Naive B cell (primary cell): ENCODE measurements around the gene CNKSR2. TPM values are rescaled to one million over a fixed set of nuclear protein-coding genes. Genes with fewer than 3 reads are reported as not detected.
A peak's percentile ranks its signal among the peaks of the same experiment; 100 is the strongest.

Experiments
- ATAC-seq, 2 donors: fragments of 150-1000 bp; cut with Tn5 transposase; 2 replicates each; pipeline ENCODE4 v1.10.0; 2021; ENCODE audit warnings: low read depth in 2 of 2, mild to moderate bottlenecking in 2 of 2, moderate library complexity in 2 of 2
- DNase-seq: peaks from one replicate; pipeline ENCODE4 v3.0.0; 2022
- H3K27ac Mint-ChIP-seq, 6 donors: one replicate each; pipeline ENCODE4 v1.8.0; 2020 to 2022; ENCODE audit warnings: mild to moderate bottlenecking in 6 of 6, mixed read lengths in 6 of 6, moderate library complexity in 5 of 6, inconsistent platforms in 2 of 6
- H3K27me3 Mint-ChIP-seq, 3 donors: one replicate each; pipeline ENCODE4 v1.8.0; 2021 to 2022; ENCODE audit warnings: mixed read lengths in 3 of 3, mild to moderate bottlenecking in 1 of 3
- H3K36me3 Mint-ChIP-seq, 2 donors: one replicate each; pipeline ENCODE4 v1.8.0; 2020 to 2022; ENCODE audit warnings: mixed read lengths in 2 of 2, inconsistent platforms in 1 of 2, mild to moderate bottlenecking in 1 of 2
- H3K4me1 Mint-ChIP-seq, 3 donors: one replicate each; pipeline ENCODE4 v1.8.0; 2020 to 2022; ENCODE audit warnings: mixed read lengths in 3 of 3, inconsistent platforms in 1 of 3, mild to moderate bottlenecking in 1 of 3, moderate library complexity in 1 of 3
- H3K4me3 Mint-ChIP-seq, 8 donors: one replicate each; pipeline ENCODE4 v1.8.0; 2020 to 2022; ENCODE audit warnings: mild to moderate bottlenecking in 8 of 8, mixed read lengths in 8 of 8, moderate library complexity in 8 of 8, inconsistent platforms in 2 of 8
- H3K9me3 Mint-ChIP-seq, 7 donors: one replicate each; pipeline ENCODE4 v1.8.0; 2020 to 2022; ENCODE audit warnings: mixed read lengths in 7 of 7, mild to moderate bottlenecking in 5 of 7, inconsistent platforms in 2 of 7, moderate library complexity in 1 of 7
- polyA plus RNA-seq, 6 donors: library from polyadenylated mRNA; unstranded; fragments of 300-500 nt; fragmentation: Illumina TruSeq; gene quantifications; one replicate each; pipeline ENCODE4 v1.2.3, GENCODE V29; 2021; ENCODE audit warnings: low read depth in 6 of 6

CNKSR2 gene
- polyA plus RNA-seq, 6 donors from 2014 or later: 8.7 to 18.2 (median 13.1) TPM

DNA sequence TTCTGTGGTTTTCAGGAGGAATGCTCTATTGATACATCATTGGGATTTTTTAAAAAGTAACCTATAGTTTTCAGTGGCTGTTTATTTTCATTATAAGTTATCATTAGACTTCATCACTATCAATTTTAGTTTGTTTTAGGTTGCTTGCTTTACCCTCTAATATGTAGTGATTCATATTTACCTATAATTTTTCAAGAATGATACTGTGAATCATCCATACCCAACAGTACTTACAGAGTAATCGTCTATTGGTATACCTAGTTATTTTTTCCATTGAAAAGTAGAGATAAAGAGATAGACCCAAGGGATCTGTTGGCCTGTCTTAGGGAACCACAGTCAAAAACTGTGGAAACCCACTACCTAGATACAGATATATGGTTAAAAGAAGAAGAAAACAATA is 200.6 kb downstream of the CNKSR2 start:
- DNase-seq: no peak
- Mint-ChIP-seq H3K4me3 (no peak overlapping the region), H3K27me3 (no peaks in the 10 kb centered on the region), H3K9me3 (peaks cover 5 to 44% (median 16%) of the 10 kb centered on the region in 7 donors), H3K36me3 (peaks cover 45% of the 10 kb centered on the region in 2 donors), H3K4me1 (no peaks in the 10 kb centered on the region), H3K27ac (no peak overlapping the region)
- ATAC-seq: no peak

DNA sequence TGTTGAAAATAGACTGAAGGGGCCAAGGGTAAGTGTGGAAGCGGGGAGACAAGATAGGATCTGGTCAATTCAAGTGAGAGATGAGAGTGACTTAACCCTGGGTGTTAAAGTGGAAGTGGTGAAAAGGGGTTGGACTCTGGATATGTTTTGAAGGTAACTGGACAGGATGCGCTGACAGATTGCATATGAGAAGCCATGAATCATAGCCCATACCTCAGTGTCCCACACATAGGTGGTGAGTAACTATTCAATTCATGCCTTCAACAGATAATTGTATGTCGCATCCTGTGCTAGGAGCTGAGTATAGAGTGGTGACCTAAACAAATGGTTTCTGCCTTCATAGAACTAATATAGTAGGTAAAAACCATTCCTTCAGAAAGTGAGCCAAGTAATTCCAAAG is 207.3 kb downstream of the CNKSR2 start:
- no peak for ATAC-seq
- Mint-ChIP-seq H3K36me3 (peaks cover 0 to 16% of the 10 kb centered on the region in 2 donors), H3K27me3 (no peaks in the 10 kb centered on the region), H3K4me3 (no peak overlapping the region), H3K9me3 (peaks cover 2 to 21% (median 9%) of the 10 kb centered on the region in 7 donors), H3K4me1 (no peaks in the 10 kb centered on the region), H3K27ac (no peak overlapping the region)
- no peak for DNase-seq

GRCh38 chrX:21586001-21586400 is 211.8 kb downstream of the CNKSR2 start:
- H3K36me3 Mint-ChIP-seq: peaks cover 0 to 9% of the 10 kb centered on the region in 2 donors
- DNase-seq: no peak
- peaks cover 0 to 6% (median 0%) of the 10 kb centered on the region in 3 donors for H3K4me1 Mint-ChIP-seq
- H3K4me3 Mint-ChIP-seq: no peak overlapping the region
- H3K27me3 Mint-ChIP-seq: no peaks in the 10 kb centered on the region
- H3K27ac Mint-ChIP-seq: no peak overlapping the region
- peaks cover 3 to 31% (median 15%) of the 10 kb centered on the region in 7 donors for H3K9me3 Mint-ChIP-seq
- no peak for ATAC-seq

GRCh38 chrX:21590012-21590776 is 216.0 kb downstream of the CNKSR2 start:
- no peak overlapping the region for H3K4me3 Mint-ChIP-seq
- no peaks in the 10 kb centered on the region for H3K27me3 Mint-ChIP-seq
- peaks cover 0 to 6% (median 0%) of the 10 kb centered on the region in 3 donors for H3K4me1 Mint-ChIP-seq
- H3K27ac Mint-ChIP-seq: no peak overlapping the region
- DNase-seq (no peak), ATAC-seq (no peak)
- peaks cover 0 to 9% of the 10 kb centered on the region in 2 donors for H3K36me3 Mint-ChIP-seq
- peaks cover 0 to 23% (median 13%) of the 10 kb centered on the region in 7 donors for H3K9me3 Mint-ChIP-seq

DNA sequence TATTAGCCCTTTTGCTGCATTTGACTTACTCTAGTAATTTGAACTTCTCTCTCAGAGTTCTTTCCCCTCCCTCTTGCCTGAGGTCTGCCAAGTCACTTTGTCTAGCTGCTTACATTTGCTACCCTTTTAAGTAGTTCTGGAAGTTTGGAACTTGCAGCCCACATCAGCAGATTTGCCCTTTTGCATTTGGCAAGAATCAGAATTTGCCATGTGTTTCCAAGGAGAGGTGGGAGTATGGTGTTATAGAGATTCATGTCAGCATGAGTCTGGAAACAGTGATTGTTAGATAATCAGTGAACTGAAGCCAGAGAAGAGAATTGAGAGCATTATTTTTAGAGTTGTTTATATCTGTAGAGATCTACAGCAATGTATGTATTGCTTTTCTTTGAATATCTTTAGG is 231.8 kb downstream of the CNKSR2 start:
- H3K27me3 Mint-ChIP-seq: no peaks in the 10 kb centered on the region
- peak overlapping the region in 1 of 6 donors; percentile 84 for H3K27ac Mint-ChIP-seq
- no peaks in the 10 kb centered on the region for H3K9me3 Mint-ChIP-seq
- no peak for DNase-seq
- H3K36me3 Mint-ChIP-seq: no peaks in the 10 kb centered on the region
- ATAC-seq: no peak
- no peak overlapping the region for H3K4me3 Mint-ChIP-seq
- no peaks in the 10 kb centered on the region for H3K4me1 Mint-ChIP-seq

GRCh38 chrX:21610168-21610567 is 235.9 kb downstream of the CNKSR2 start:
- H3K4me3 Mint-ChIP-seq: no peak overlapping the region
- ATAC-seq: no peak
- no peaks in the 10 kb centered on the region for H3K27me3 Mint-ChIP-seq
- no peak overlapping the region for H3K27ac Mint-ChIP-seq
- H3K4me1 Mint-ChIP-seq: no peaks in the 10 kb centered on the region
- DNase-seq: no peak
- no peaks in the 10 kb centered on the region for H3K36me3 Mint-ChIP-seq
- H3K9me3 Mint-ChIP-seq: no peaks in the 10 kb centered on the region

DNA sequence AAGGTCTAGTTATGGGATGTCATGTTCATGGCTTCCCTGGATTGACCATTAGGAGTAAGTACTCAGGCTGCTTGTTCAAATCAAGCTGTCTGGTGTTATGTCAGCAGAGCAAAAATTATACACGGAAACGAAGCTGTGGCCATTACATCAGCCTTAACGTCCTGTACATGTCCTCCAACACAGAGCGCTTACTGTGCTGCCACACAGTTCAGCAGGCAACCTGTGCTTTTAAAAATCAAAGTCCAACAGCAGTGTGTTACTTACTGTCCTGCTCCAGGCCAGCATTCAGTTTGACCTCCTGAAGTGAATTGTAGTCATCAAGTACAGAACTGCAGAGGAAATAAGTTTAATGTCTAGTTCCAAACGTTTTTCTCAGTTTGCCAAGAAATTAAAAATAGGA is 237.9 kb downstream of the CNKSR2 start:
- H3K27ac Mint-ChIP-seq: peak overlapping the region in 1 of 6 donors; percentile 51

DNA sequence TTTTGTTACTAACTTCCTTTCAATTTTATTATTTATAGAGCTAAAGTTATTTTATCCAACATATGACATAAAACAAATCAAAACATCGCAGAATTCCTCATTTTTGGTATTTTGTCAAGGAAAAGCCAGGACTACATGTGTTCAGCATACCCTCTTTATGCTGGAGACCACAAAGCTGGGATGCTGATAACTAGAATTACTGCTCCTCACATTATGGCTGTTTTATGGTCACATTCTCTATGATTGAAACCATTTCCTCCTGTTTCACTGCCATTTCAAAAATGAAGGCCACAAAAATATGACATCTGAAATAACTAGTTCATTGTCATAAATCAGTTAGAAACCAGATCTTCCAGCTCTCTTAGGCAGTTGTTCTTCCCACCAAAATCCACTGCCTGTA is 242.2 kb downstream of the CNKSR2 start:
- H3K27ac Mint-ChIP-seq: no peak overlapping the region
- no peaks in the 10 kb centered on the region for H3K9me3 Mint-ChIP-seq
- H3K4me1 Mint-ChIP-seq: no peaks in the 10 kb centered on the region
- ATAC-seq (no peak), DNase-seq (no peak)
- H3K27me3 Mint-ChIP-seq: no peaks in the 10 kb centered on the region
- H3K4me3 Mint-ChIP-seq: no peak overlapping the region
- H3K36me3 Mint-ChIP-seq: no peaks in the 10 kb centered on the region

More for the DNA sequence above, 237.9 kb downstream of the CNKSR2 start:
- no peaks in the 10 kb centered on the region for H3K9me3 Mint-ChIP-seq
- ATAC-seq (no peak), DNase-seq (no peak)
- H3K27me3 Mint-ChIP-seq: no peaks in the 10 kb centered on the region
- H3K4me1 Mint-ChIP-seq: no peaks in the 10 kb centered on the region
- H3K36me3 Mint-ChIP-seq: no peaks in the 10 kb centered on the region
- H3K4me3 Mint-ChIP-seq: no peak overlapping the region

DNA sequence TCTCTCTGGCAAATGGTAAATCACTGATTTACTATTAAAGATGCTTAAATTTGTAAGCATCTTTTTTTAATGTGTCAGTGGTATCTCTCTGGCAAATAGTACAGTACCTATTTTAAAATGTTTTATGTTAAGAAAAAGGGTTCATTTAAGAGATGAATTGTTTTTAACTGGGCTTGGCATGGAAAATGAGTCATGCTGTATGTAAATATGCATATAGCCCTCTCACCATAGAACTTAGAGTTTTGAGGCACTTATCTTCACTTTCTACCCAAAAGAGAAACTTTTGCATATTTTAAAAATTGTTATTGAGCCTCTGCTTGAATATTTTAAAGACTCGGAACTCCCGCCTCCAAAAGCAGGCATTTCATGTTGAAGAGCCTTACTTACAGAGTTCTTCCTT is 246.0 kb downstream of the CNKSR2 start:
- Mint-ChIP-seq H3K27ac (no peak overlapping the region), H3K4me3 (no peak overlapping the region), H3K9me3 (no peaks in the 10 kb centered on the region), H3K27me3 (no peaks in the 10 kb centered on the region), H3K4me1 (no peaks in the 10 kb centered on the region), H3K36me3 (peaks cover 0 to 9% of the 10 kb centered on the region in 2 donors)
- no peak for ATAC-seq
- DNase-seq: no peak

- H3K4me1 Mint-ChIP-seq: peaks cover 0 to 8% (median 6%) of the 10 kb centered on the region in 3 donors
- no peaks in the 10 kb centered on the region for H3K27me3 Mint-ChIP-seq
- no peak for DNase-seq
- no peak overlapping the region for H3K4me3 Mint-ChIP-seq
- peaks cover 10 to 12% of the 10 kb centered on the region in 2 donors for H3K36me3 Mint-ChIP-seq
- no peak overlapping the region for H3K27ac Mint-ChIP-seq
- peaks cover 1 to 13% (median 6%) of the 10 kb centered on the region in 7 donors for H3K9me3 Mint-ChIP-seq
- no peak for ATAC-seq
These were observed 249.7 kb downstream of the CNKSR2 start for GRCh38 chrX:21623778-21624501.

GRCh38 chrX:21632027-21632426 is 257.8 kb downstream of the CNKSR2 start:
- Mint-ChIP-seq H3K27me3 (no peaks in the 10 kb centered on the region), H3K9me3 (peaks cover 0 to 4% (median 2%) of the 10 kb centered on the region in 7 donors), H3K36me3 (peaks cover 4 to 10% of the 10 kb centered on the region in 2 donors), H3K4me3 (no peak overlapping the region), H3K27ac (no peak overlapping the region), H3K4me1 (peaks cover 0 to 14% (median 11%) of the 10 kb centered on the region in 3 donors)
- ATAC-seq (no peak), DNase-seq (no peak)

DNA sequence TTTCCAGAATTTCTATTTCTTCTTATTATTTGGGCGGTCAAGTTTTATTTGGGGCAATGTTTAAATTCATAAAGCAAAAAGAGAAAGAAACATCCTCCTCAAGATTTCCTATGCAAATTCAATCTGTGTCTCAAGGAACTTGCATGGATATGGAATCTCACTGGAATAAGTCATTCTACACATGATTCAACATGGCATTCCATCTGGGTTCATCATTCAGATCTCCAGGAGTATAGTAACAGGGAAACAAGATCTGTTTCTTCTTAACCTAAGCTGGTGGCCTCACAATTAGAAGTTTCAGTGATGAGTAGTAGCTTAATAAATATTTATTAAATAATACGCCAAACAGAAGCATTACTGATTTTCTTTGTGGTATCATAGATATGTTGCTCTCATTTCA is 264.1 kb downstream of the CNKSR2 start:
- no peak for ATAC-seq
- H3K36me3 Mint-ChIP-seq: no peaks in the 10 kb centered on the region
- no peak overlapping the region for H3K4me3 Mint-ChIP-seq
- no peak for DNase-seq
- no peaks in the 10 kb centered on the region for H3K4me1 Mint-ChIP-seq
- no peak overlapping the region for H3K27ac Mint-ChIP-seq
- H3K9me3 Mint-ChIP-seq: no peaks in the 10 kb centered on the region
- no peaks in the 10 kb centered on the region for H3K27me3 Mint-ChIP-seq

DNA sequence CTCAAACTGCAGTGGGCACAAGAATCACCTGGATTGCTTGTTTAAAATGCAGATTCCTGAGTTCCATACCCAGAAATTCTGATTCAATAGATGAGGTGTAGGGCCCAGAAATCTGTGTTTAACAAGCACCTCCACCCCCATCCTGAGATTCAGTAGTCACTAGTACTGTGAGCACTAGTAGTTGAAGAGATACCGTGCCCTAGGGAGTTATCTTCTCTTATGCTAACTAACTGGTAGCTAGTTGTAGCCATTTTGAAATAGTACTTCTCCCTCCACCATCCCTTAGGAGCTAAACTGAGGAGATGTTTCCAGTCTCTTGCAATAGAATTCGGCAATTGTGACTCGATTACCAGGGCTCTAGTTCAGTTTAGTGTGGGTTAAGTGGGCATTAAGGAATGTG is 265.6 kb downstream of the CNKSR2 start:
- no peak overlapping the region for H3K27ac Mint-ChIP-seq
- H3K9me3 Mint-ChIP-seq: no peaks in the 10 kb centered on the region
- no peak for DNase-seq
- no peaks in the 10 kb centered on the region for H3K4me1 Mint-ChIP-seq
- no peak for ATAC-seq
- no peak overlapping the region for H3K4me3 Mint-ChIP-seq
- H3K27me3 Mint-ChIP-seq: no peaks in the 10 kb centered on the region
- no peaks in the 10 kb centered on the region for H3K36me3 Mint-ChIP-seq

GRCh38 chrX:21645431-21645830 is 271.2 kb downstream of the CNKSR2 start:
- ATAC-seq: no peak
- peak overlapping the region in 1 of 6 donors; percentile 69 for H3K27ac Mint-ChIP-seq
- H3K36me3 Mint-ChIP-seq: peaks cover 5 to 13% of the 10 kb centered on the region in 2 donors
- no peaks in the 10 kb centered on the region for H3K4me1 Mint-ChIP-seq
- no peak overlapping the region for H3K4me3 Mint-ChIP-seq
- H3K9me3 Mint-ChIP-seq: peaks cover 0 to 8% (median 2%) of the 10 kb centered on the region in 7 donors
- H3K27me3 Mint-ChIP-seq: no peaks in the 10 kb centered on the region
- no peak for DNase-seq
